ENCODE results near the gene CCDC47. TPM values are rescaled to one million over a fixed set of nuclear protein-coding genes. Genes with fewer than 3 reads are reported as not detected.
A peak's percentile ranks its signal among the peaks of the same experiment; 100 is the strongest.
"Not testable (repeated sequence)": the region's sequence is repeated elsewhere in the genome, so short reads cannot be mapped to it uniquely, and the experiment has no call there.

The CCDC47 gene
- total and polyA plus RNA-seq, 2 experiments from 2014 or later, result 38.5 to 61.9 TPM

GRCh38 chr17:63800783-63801182, 27.4 kb upstream of the CCDC47 start (continued):
- no peak for TF ChIP-seq NANOG (IDR thresholded peaks at IDR 0.05; ENCODE audit: borderline replicate concordance)
- no peak for TF ChIP-seq POLR2AphosphoS5 (IDR thresholded peaks at IDR 0.05; ENCODE audit: low read depth)

- Histone ChIP-seq H2AFZ (no peak overlapping the region), H3K36me3 (ENCODE audit: insufficient read depth) (peaks cover 88% of the 10 kb centered on the region), H3K9me2 (ENCODE audit: insufficient read depth) (no peaks in the 10 kb centered on the region), H3K27me3 (ENCODE audit: insufficient read depth) (no peaks in the 10 kb centered on the region), H3K4me3 (no peak overlapping the region), H3K79me2 (replicated peaks; ENCODE audit: insufficient read depth) (peaks cover 55% of the 10 kb centered on the region), H3F3A (replicated peaks; ENCODE audit: low read depth) (no peaks in the 10 kb centered on the region; the same call in 1 of the 2 replicates), H3K27ac (ENCODE audit: low read depth) (no peak overlapping the region), H4K20me1 (replicated peaks; ENCODE audit: insufficient read depth) (peaks cover 27% of the 10 kb centered on the region), H3K4me1 (ENCODE audit: insufficient read depth) (no peaks in the 10 kb centered on the region), H3K4me2 (no peak overlapping the region)
- Mint-ChIP-seq H3K9me3 (no peaks in the 10 kb centered on the region), H3K36me3 (ENCODE audit: low read depth) (peaks cover 87% of the 10 kb centered on the region), H3K4me3 (no peak overlapping the region), H3K27ac (no peak overlapping the region), H3K4me1 (no peaks in the 10 kb centered on the region), H3K27me3 (ENCODE audit: insufficient read depth, low read depth, poor library complexity) (no peaks in the 10 kb centered on the region)
- ATAC-seq (no peak), DNase-seq (ENCODE audit: low spot score) (no peak)
- TF ChIP-seq CREB1 (CRISPR knock-in tag; IDR thresholded peaks at IDR 0.05; ENCODE audit: low read depth), result no peak
Measured at GRCh38 chr17:63798572-63799106, 25.2 kb upstream of the CCDC47 start.

- not testable (repeated sequence) for ATAC-seq; H3K27ac Mint-ChIP-seq; H3K27me3 Mint-ChIP-seq (ENCODE audit: insufficient read depth, low read depth, poor library complexity); H3K9me2 ChIP-seq (ENCODE audit: insufficient read depth); H3K4me2 ChIP-seq; H2AFZ ChIP-seq; H3K27me3 ChIP-seq (ENCODE audit: insufficient read depth); H3K4me3 Mint-ChIP-seq; H3F3A ChIP-seq (replicated peaks; ENCODE audit: low read depth); H3K4me3 ChIP-seq; H3K4me1 ChIP-seq (ENCODE audit: insufficient read depth); H3K9me3 Mint-ChIP-seq; DNase-seq (ENCODE audit: low spot score); H3K4me1 Mint-ChIP-seq; H3K27ac ChIP-seq (ENCODE audit: low read depth)
- H3K79me2 ChIP-seq (replicated peaks; ENCODE audit: insufficient read depth), result peaks cover 71% of the 10 kb centered on the region
- peaks cover 92% of the 10 kb centered on the region for H3K36me3 Mint-ChIP-seq (ENCODE audit: low read depth)
- peaks cover 96% of the 10 kb centered on the region for H3K36me3 ChIP-seq (ENCODE audit: insufficient read depth)
- peaks cover 26% of the 10 kb centered on the region for H4K20me1 ChIP-seq (replicated peaks; ENCODE audit: insufficient read depth)
Measured at GRCh38 chr17:63796375-63796774, 23.0 kb upstream of the CCDC47 start.

- H3K27ac Mint-ChIP-seq, result 0 out of 2 replicates have a peak overlapping the region, but pooled peaks have one; percentile 72
- Histone ChIP-seq H4K20me1 (replicated peaks; ENCODE audit: insufficient read depth) (peaks cover 32% of the 10 kb centered on the region), H2AFZ (no peak overlapping the region), H3F3A (replicated peaks; ENCODE audit: low read depth) (0 out of 2 replicates have a peak, but pooled peaks cover 5% of the 10 kb centered on the region), H3K9me2 (ENCODE audit: insufficient read depth) (no peaks in the 10 kb centered on the region), H3K4me3 (no peak overlapping the region), H3K4me1 (ENCODE audit: insufficient read depth) (no peaks in the 10 kb centered on the region), H3K4me2 (no peak overlapping the region), H3K27ac (ENCODE audit: low read depth) (no peak overlapping the region; the same call in 1 of the 2 replicates), H3K27me3 (ENCODE audit: insufficient read depth) (no peaks in the 10 kb centered on the region), H3K79me2 (replicated peaks; ENCODE audit: insufficient read depth) (peaks cover 93% of the 10 kb centered on the region), H3K36me3 (ENCODE audit: insufficient read depth) (peaks cover 89% of the 10 kb centered on the region)
- DNase-seq (ENCODE audit: low spot score) (no peak), ATAC-seq (no peak)
- no peaks in the 10 kb centered on the region for H3K27me3 Mint-ChIP-seq (ENCODE audit: insufficient read depth, low read depth, poor library complexity)
- H3K4me1 Mint-ChIP-seq, result no peaks in the 10 kb centered on the region
- H3K36me3 Mint-ChIP-seq (ENCODE audit: low read depth), result peaks cover 86% of the 10 kb centered on the region
- no peak overlapping the region for H3K4me3 Mint-ChIP-seq
- H3K9me3 Mint-ChIP-seq, result no peaks in the 10 kb centered on the region
- no peak for TF ChIP-seq JUNB (IDR thresholded peaks at IDR 0.05; ENCODE audit: unreplicated experiment)
- TF ChIP-seq ETS1 (IDR thresholded peaks at IDR 0.05), result no peak
- no peak for TF ChIP-seq POLR2AphosphoS5 (IDR thresholded peaks at IDR 0.05; ENCODE audit: low read depth)
- TF ChIP-seq CTCF (conservative IDR thresholded peaks at IDR 0.05; ENCODE audit: low read depth in 2 of 2), result no peak
- TF ChIP-seq STAT1 (IDR thresholded peaks at IDR 0.05; ENCODE audit: unreplicated experiment), result no peak
- no peak for TF ChIP-seq REST (IDR thresholded peaks at IDR 0.05; ENCODE audit: unreplicated experiment)
- no peak for TF ChIP-seq EZH2 (IDR thresholded peaks at IDR 0.05; ENCODE audit: low read depth, unreplicated experiment)
- no peak for TF ChIP-seq NANOG (IDR thresholded peaks at IDR 0.05; ENCODE audit: borderline replicate concordance)
Measured at GRCh38 chr17:63792055-63792729, 18.8 kb upstream of the CCDC47 start.

All from GM23338 (cell line).